H9 (cell line): ENCODE data around the gene SH2D2A. TPM values are rescaled to one million over a fixed set of nuclear protein-coding genes. Genes with fewer than 3 reads are reported as not detected.

ENCODE experiments used
- DNase-seq: peaks from one replicate; pipeline ENCODE4 v3.0.0-alpha.2; 2017
- H2AFZ ChIP-seq: one replicate; pipeline ENCODE4 v1.6.1; 2013; ENCODE audit warnings: mild to moderate bottlenecking, low read length, control low read depth, moderate library complexity
- H2AK5ac ChIP-seq: 2 replicates; pipeline ENCODE4 v1.6.1; 2013; ENCODE audit warnings: low read length, control low read depth, mixed read lengths; ENCODE audit not compliant: insufficient read length
- H2BK120ac ChIP-seq: one replicate; pipeline ENCODE4 v1.6.1; 2013; ENCODE audit warnings: low read depth, mild to moderate bottlenecking, low read length, control low read depth, inconsistent platforms; ENCODE audit not compliant: poor library complexity, severe bottlenecking
- H2BK12ac ChIP-seq: 2 replicates; pipeline ENCODE4 v1.6.1; 2013; ENCODE audit warnings: low read length, control low read depth, mixed read lengths, low read depth; ENCODE audit not compliant: insufficient read length
- H2BK15ac ChIP-seq: 2 replicates; pipeline ENCODE4 v1.6.1; 2013; ENCODE audit warnings: low read depth, low read length, control low read depth
- H2BK20ac ChIP-seq: one replicate; pipeline ENCODE4 v1.6.1; 2013; ENCODE audit warnings: low read depth, mild to moderate bottlenecking, low read length, control low read depth, inconsistent platforms; ENCODE audit not compliant: poor library complexity, severe bottlenecking
- H2BK5ac ChIP-seq: 2 replicates; pipeline ENCODE4 v1.6.1; 2013; ENCODE audit warnings: low read length, control low read depth, mixed read lengths; ENCODE audit not compliant: insufficient read length
- H3K14ac ChIP-seq: 2 replicates; pipeline ENCODE4 v1.6.1; 2013; ENCODE audit warnings: low read length, control low read depth; ENCODE audit not compliant: insufficient read depth
- H3K18ac ChIP-seq: 2 replicates; pipeline ENCODE4 v1.6.1; 2013; ENCODE audit warnings: low read depth, mild to moderate bottlenecking, mixed read lengths, low read length, control low read depth; ENCODE audit not compliant: insufficient read length
- H3K23ac ChIP-seq: 2 replicates; pipeline ENCODE4 v1.6.1; 2013; ENCODE audit warnings: low read length, control low read depth, mixed read lengths, low read depth; ENCODE audit not compliant: insufficient read length
- H3K23me2 ChIP-seq: 2 replicates; pipeline ENCODE4 v1.6.1; 2013; ENCODE audit warnings: low read depth, mild to moderate bottlenecking, mixed read lengths, low read length, control low read depth; ENCODE audit not compliant: insufficient read length, poor library complexity, severe bottlenecking
- H3K27ac ChIP-seq: 2 replicates; pipeline ENCODE4 v1.5.1; 2013; ENCODE audit warnings: low read length, control low read depth, mixed read lengths, low read depth; ENCODE audit not compliant: insufficient read length
- H3K27me3 ChIP-seq: 2 replicates; pipeline ENCODE4 v1.6.1; 2013; ENCODE audit warnings: low read length, control low read depth, inconsistent platforms; ENCODE audit not compliant: insufficient read depth
- H3K4ac ChIP-seq: 2 replicates; pipeline ENCODE4 v1.6.1; 2013; ENCODE audit warnings: low read depth, mild to moderate bottlenecking, control low read depth, inconsistent platforms, low read length, moderate library complexity
- H3K4me1 ChIP-seq: 2 replicates; pipeline ENCODE4 v1.6.1; 2013; ENCODE audit warnings: low read length, control low read depth, inconsistent platforms; ENCODE audit not compliant: insufficient read depth
- H3K4me2 ChIP-seq: 2 replicates; pipeline ENCODE4 v1.6.1; 2013; ENCODE audit warnings: low read length, control low read depth, mixed read lengths; ENCODE audit not compliant: insufficient read length, insufficient read depth
- H3K56ac ChIP-seq: 2 replicates; pipeline ENCODE4 v1.6.1; 2013; ENCODE audit warnings: low read depth, mild to moderate bottlenecking, mixed read lengths, low read length, control low read depth; ENCODE audit not compliant: insufficient read length
- H3K79me1 ChIP-seq: 2 replicates; pipeline ENCODE4 v1.6.1; 2013; ENCODE audit warnings: low read depth, mild to moderate bottlenecking, moderate library complexity, low read length, control low read depth, inconsistent platforms; ENCODE audit not compliant: insufficient read depth, poor library complexity, severe bottlenecking
- H3K79me2 ChIP-seq: 2 replicates; pipeline ENCODE4 v1.6.1; 2013; ENCODE audit warnings: low read length, control low read depth, inconsistent platforms; ENCODE audit not compliant: insufficient read depth
- H3K9ac ChIP-seq: 2 replicates; pipeline ENCODE4 v1.6.1; 2013; ENCODE audit warnings: low read length, control low read depth, mixed read lengths; ENCODE audit not compliant: insufficient read length; ENCODE audit errors: extremely low read depth
- H3K9me3 ChIP-seq: one replicate; pipeline ENCODE4 v1.6.1; 2013; ENCODE audit warnings: low read depth, low read length, inconsistent platforms; ENCODE audit not compliant: control insufficient read depth
- H3T11ph ChIP-seq: one replicate; pipeline ENCODE4 v1.6.1; 2013; ENCODE audit warnings: mild to moderate bottlenecking, low read length, control low read depth, inconsistent platforms
- H4K20me1 ChIP-seq: one replicate; pipeline ENCODE4 v1.6.1; 2013; ENCODE audit not compliant: control insufficient read depth, insufficient read length, insufficient read depth
- H4K5ac ChIP-seq: 2 replicates; pipeline ENCODE4 v1.6.1; 2013; ENCODE audit warnings: low read depth, mild to moderate bottlenecking, mixed read lengths, low read length, control low read depth; ENCODE audit not compliant: insufficient read length
- H4K8ac ChIP-seq: replicated peaks from 2 replicates; pipeline ENCODE4 v1.6.1; 2013; ENCODE audit warnings: low read length, control low read depth, mixed read lengths, low read depth; ENCODE audit not compliant: insufficient read length
- H4K91ac ChIP-seq: 2 replicates; pipeline ENCODE4 v1.6.1; 2013; ENCODE audit warnings: low read depth, mild to moderate bottlenecking, moderate library complexity, mixed read lengths, low read length, control low read depth; ENCODE audit not compliant: insufficient read length
- H3K27ac Mint-ChIP-seq, 3 experiments: 2 replicates in 2 of 3; 3 replicates in 1 of 3; pipeline ENCODE4 v1.8.0; 2020 to 2021; ENCODE audit warnings: mixed read lengths in 3 of 3, mild to moderate bottlenecking in 1 of 3, moderate library complexity in 1 of 3
- H3K27me3 Mint-ChIP-seq: 2 replicates; pipeline ENCODE4 v1.8.0; 2021; ENCODE audit warnings: low read depth, mild to moderate bottlenecking, moderate library complexity, mixed read lengths
- H3K36me3 Mint-ChIP-seq, 3 experiments: 2 replicates in 2 of 3; 3 replicates in 1 of 3; pipeline ENCODE4 v1.8.0; 2020 to 2021; ENCODE audit warnings: low read depth in 3 of 3, mixed read lengths in 3 of 3; ENCODE audit not compliant: insufficient read depth in 1 of 3
- H3K4me1 Mint-ChIP-seq, 2 experiments: 2 replicates each; pipeline ENCODE4 v1.8.0; 2020; ENCODE audit warnings: mixed read lengths in 2 of 2
- H3K4me3 Mint-ChIP-seq, 2 experiments: 2 replicates in 1 of 2; 3 replicates in 1 of 2; pipeline ENCODE4 v1.8.0; 2020 to 2021; ENCODE audit warnings: mild to moderate bottlenecking in 2 of 2, mixed read lengths in 2 of 2, moderate library complexity in 1 of 2
- H3K9me3 Mint-ChIP-seq, 2 experiments: 2 replicates in 1 of 2; 3 replicates in 1 of 2; pipeline ENCODE4 v1.8.0; 2020; ENCODE audit warnings: mild to moderate bottlenecking in 2 of 2, mixed read lengths in 2 of 2, moderate library complexity in 1 of 2
- CTCF ChIP-seq: fragments of 200-600 bp; sonication (generic); conservative IDR thresholded peaks from 3 replicates; pipeline ENCODE4 v1.8.0; 2021; ENCODE audit warnings: antibody characterized with exemption, mild to moderate bottlenecking
- WGBS: extraction: QIAGEN DNeasy Blood & Tissue Kit; methylation state at CpG from one replicate; pipeline ENCODE4 v1.1.7; 2013; ENCODE audit warnings: missing lambda C conversion rate, low lambda C conversion rate, mixed read lengths; ENCODE audit not compliant: insufficient read length; ENCODE audit errors: extremely low coverage; 5-methylcytosine and 5-hydroxymethylcytosine counted together
- total RNA-seq: library from RNA; stranded (reverse); gene quantifications from 2 replicates; pipeline ENCODE4 v1.2.1, GENCODE V29; 2021

The SH2D2A gene
- total RNA-seq, 1 experiment from 2014 or later: 2.0 TPM

- Histone ChIP-seq H3K27me3 (peaks cover 64% of the 10 kb centered on the region), H2AK5ac (no peak overlapping the region), H3T11ph (no peak overlapping the region), H2BK15ac (no peak overlapping the region), H4K20me1 (no peaks in the 10 kb centered on the region), H2BK5ac (no peak overlapping the region), H3K4ac (no peak overlapping the region), H3K79me1 (no peaks in the 10 kb centered on the region), H4K91ac (no peak overlapping the region), H3K56ac (no peak overlapping the region), H3K14ac (no peak overlapping the region), H4K8ac (no peak overlapping the region), H3K9ac (no peak overlapping the region), H3K18ac (no peak overlapping the region), H3K23me2 (peaks cover 12% of the 10 kb centered on the region), H3K27ac (no peak overlapping the region), H4K5ac (no peak overlapping the region), H2AFZ (no peak overlapping the region), H3K9me3 (no peaks in the 10 kb centered on the region), H2BK12ac (no peak overlapping the region), H3K4me2 (peak overlapping the region; percentile 68), H3K4me1 (no peaks in the 10 kb centered on the region), H2BK120ac (no peak overlapping the region), H3K23ac (no peak overlapping the region), H2BK20ac (no peak overlapping the region), H3K79me2 (no peaks in the 10 kb centered on the region)
- DNase-seq: peak; percentile 87
- WGBS: no CpG with 5 or more reads among the region's 36 CpGs
- Mint-ChIP-seq H3K27ac (no peak overlapping the region), H3K27me3 (peaks cover 98% of the 10 kb centered on the region), H3K4me3 (peak overlapping the region; percentile 51 to 78), H3K9me3 (no peaks in the 10 kb centered on the region), H3K36me3 (no peaks in the 10 kb centered on the region), H3K4me1 (peaks cover 15 to 35% of the 10 kb centered on the region in 2 experiments)
- no peak for TF ChIP-seq CTCF
These were observed 32.0 kb upstream of the SH2D2A start for GRCh38 chr1:156848461-156849150.
